ENCODE results near the gene VGLL3. TPM values are rescaled to one million over a fixed set of nuclear protein-coding genes. Genes with fewer than 3 reads are reported as not detected.

VGLL3 gene
- total RNA-seq, 1 experiment from 2014 or later, result 0.10 TPM

GRCh38 chr3:86967062-86967461 is 23.9 kb downstream of the VGLL3 start:
- Histone ChIP-seq H2AFZ (ENCODE audit: low read depth, low read length, poor library complexity, severe bottlenecking) (no peak overlapping the region), H3K27me3 (ENCODE audit: insufficient read depth, low read length) (no peaks in the 10 kb centered on the region), H3K27ac (ENCODE audit: low read depth, low read length) (no peak overlapping the region), H3K9me2 (ENCODE audit: insufficient read depth) (no peaks in the 10 kb centered on the region), H4K20me1 (ENCODE audit: insufficient read depth) (no peaks in the 10 kb centered on the region), H3K4me2 (ENCODE audit: low read length) (no peak overlapping the region), H3K4me3 (replicated peaks in 1 of 2; ENCODE audit: low read depth in 1 of 2, low read length in 2 of 2) (no peak overlapping the region), H3K9me3 (ENCODE audit: control insufficient read depth in 1 of 2, insufficient read depth in 1 of 2, low read depth in 1 of 2, low read length in 2 of 2) (no peaks in the 10 kb centered on the region), H3K79me2 (ENCODE audit: insufficient read depth, low read length) (no peaks in the 10 kb centered on the region), H3K9ac (ENCODE audit: low read length) (no peak overlapping the region), H3K4me1 (ENCODE audit: control insufficient read depth in 1 of 2, insufficient read depth in 2 of 2, low read length in 2 of 2) (no peaks in the 10 kb centered on the region), H3K36me3 (ENCODE audit: control insufficient read depth in 1 of 2, insufficient read depth in 2 of 2, low read length in 2 of 2) (no peaks in the 10 kb centered on the region)
- BruUV-seq (replicated peaks), result no TSS peak
- intact Hi-C loops (cut with micrococcal nuclease), result no loop called here
- DNase-seq (ENCODE audit: low read depth, low spot score) (no peak), ATAC-seq (no peak)
- ChIA-PET CTCF (interaction anchor here (1.0 kb wide), 1 partner anchor 117 kb away, joined by 3 read pairs; no protein-coding TSS in a partner anchor), RAD21 (ENCODE audit: low non-redundant PET in 1 of 2, low total read pairs in 2 of 2, uncharacterized antibody in 2 of 2, unreplicated experiment in 2 of 2) (no interaction called here), POLR2A (no interaction called here)
- no peak for TF ChIP-seq YY1 (IDR thresholded peaks at IDR 0.05; ENCODE audit: extremely low read depth, insufficient replicate concordance, low read depth, low read length)
- no peak for TF ChIP-seq TCF7L2 (IDR thresholded peaks at IDR 0.05; ENCODE audit: borderline replicate concordance, extremely low read depth, insufficient read depth, insufficient read length)
- no peak for TF ChIP-seq CBX3 (IDR thresholded peaks at IDR 0.05; ENCODE audit: low read depth)
- TF ChIP-seq JUND (IDR thresholded peaks at IDR 0.05), result no peak
- TF ChIP-seq EZH2phosphoT487 (IDR thresholded peaks at IDR 0.05; ENCODE audit: borderline replicate concordance), result no peak
- no peak for TF ChIP-seq FOSL1 (IDR thresholded peaks at IDR 0.05; ENCODE audit: low read depth)
- TF ChIP-seq SIN3A (IDR thresholded peaks at IDR 0.05; ENCODE audit: low read depth), result no peak
- no peak for TF ChIP-seq MAX (IDR thresholded peaks at IDR 0.05)
- TF ChIP-seq SP1 (IDR thresholded peaks at IDR 0.05; ENCODE audit: low read depth), result no peak
- no peak for TF ChIP-seq CTCF (IDR thresholded peaks at IDR 0.05 in 2 of 3, conservative IDR thresholded peaks at IDR 0.05 in 1 of 3; ENCODE audit: borderline replicate concordance in 1 of 3, insufficient read depth in 1 of 3, low read depth in 2 of 3, low read length in 2 of 3)
- TF ChIP-seq ATF3 (IDR thresholded peaks at IDR 0.05), result no peak
- no peak for TF ChIP-seq POLR2AphosphoS5 (IDR thresholded peaks at IDR 0.05; ENCODE audit: low read depth, low read length)
- TF ChIP-seq EGR1 (IDR thresholded peaks at IDR 0.05; ENCODE audit: low read depth), result no peak
- TF ChIP-seq ZNF274 (IDR thresholded peaks at IDR 0.05; ENCODE audit: low read depth, low read length), result no peak
- TF ChIP-seq ELF1 (IDR thresholded peaks at IDR 0.05; ENCODE audit: borderline replicate concordance, low read depth), result no peak
- no peak for TF ChIP-seq CEBPB (IDR thresholded peaks at IDR 0.05; ENCODE audit: low read depth)
- no peak for TF ChIP-seq POLR2A (IDR thresholded peaks at IDR 0.05; ENCODE audit: borderline replicate concordance, extremely low read depth, insufficient read depth, insufficient read length)
- no peak for TF ChIP-seq EZH2 (IDR thresholded peaks at IDR 0.05)
